Activated CD4-positive, CD25-positive, alpha-beta regulatory T cell (primary cell): Measurements from ENCODE around the gene GALNT2.

Experiments used
- DNase-seq, 4 experiments: peaks; one replicate each; lab custom pipeline; 2025; lab: John Stamatoyannopoulos, UW

GALNT2 gene

GRCh38 chr1:230322967-230323547 is 256.0 kb downstream of the GALNT2 start:
- DNase-seq = no peak

GRCh38 chr1:230323686-230324085 is 256.6 kb downstream of the GALNT2 start:
- DNase-seq = no peak

DNA sequence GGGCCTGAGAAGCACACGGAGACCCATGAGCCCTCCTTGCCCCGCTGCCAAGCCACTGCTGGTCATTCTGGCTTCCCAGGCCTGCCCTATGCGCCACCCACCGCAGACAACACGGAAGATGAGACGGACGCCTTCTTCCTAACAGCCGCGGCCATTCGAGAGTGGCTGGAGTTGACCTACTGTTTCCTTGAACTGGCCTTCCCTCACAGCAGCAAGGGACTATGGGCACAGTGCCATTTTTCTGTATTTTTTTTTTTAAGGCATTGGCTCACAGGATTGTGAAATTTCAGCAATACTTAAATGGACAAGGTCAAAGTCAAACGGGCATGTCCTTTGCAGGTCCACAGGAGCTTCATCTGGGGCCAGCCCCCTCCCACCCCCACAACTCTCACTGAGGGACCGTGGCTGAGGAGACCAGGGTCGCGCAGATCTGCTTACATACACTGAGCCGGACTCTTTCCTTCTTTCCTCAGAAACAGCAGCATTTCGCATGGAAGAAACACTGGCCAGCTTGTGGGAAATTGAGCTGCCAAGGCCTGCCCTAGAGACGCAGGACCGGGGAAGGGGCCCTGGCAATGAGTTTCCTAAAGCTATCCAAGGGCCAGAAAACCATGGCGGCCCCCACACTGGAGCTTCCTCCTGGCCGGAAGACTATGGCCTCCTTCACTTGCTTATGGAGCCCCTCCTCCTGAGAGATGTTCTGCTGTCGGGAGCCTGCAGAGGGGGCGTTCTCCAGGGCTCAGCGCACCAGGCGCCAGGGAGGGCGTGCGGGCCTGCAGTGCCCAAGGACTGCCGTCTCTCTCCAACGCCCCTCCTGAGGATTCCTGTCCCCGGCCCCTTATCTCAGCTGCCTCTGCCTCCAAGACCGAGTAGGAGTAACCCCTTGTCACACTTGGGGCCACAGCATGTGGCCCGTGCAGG is 260.2 kb downstream of the GALNT2 start:
- DNase-seq = no peak

- DNase-seq = no peak
These were observed 260.9 kb downstream of the GALNT2 start for GRCh38 chr1:230327892-230328284.

DNA sequence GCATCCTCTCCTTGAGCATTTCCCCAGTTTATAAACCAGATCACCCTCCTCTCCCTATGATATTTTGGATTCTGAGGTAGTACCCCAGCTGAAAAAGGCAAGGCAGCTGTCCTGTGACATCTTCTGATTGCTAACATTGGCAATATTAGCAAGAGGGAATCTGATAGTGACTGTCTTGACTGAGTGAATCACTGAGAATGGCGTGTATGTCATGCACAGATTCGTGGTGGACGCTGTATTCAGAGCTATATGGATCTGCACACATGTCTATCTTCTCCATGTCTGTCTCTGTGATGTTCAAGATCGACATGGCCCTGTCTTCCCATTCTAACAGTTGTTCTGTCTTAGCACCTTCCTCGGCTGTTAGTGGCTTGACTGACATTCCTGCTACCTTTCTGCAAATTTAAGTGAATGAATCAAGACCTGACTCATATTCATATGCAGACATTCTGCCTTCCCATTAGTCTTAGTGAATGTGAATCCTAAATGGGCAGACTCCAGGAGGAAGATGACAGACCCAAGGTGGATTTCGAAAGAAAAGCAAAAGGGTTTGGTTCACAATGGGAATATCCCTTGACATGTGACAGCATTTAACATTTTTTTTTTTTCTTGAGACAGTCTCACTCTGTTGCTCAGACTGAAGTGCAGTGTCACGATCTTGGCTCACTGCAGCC is 261.4 kb downstream of the GALNT2 start:
- no peak for DNase-seq

- DNase-seq = no peak
These were observed 263.1 kb downstream of the GALNT2 start for GRCh38 chr1:230330157-230330556.
